Measurements from ENCODE around the gene RASGRF1.

DNA sequence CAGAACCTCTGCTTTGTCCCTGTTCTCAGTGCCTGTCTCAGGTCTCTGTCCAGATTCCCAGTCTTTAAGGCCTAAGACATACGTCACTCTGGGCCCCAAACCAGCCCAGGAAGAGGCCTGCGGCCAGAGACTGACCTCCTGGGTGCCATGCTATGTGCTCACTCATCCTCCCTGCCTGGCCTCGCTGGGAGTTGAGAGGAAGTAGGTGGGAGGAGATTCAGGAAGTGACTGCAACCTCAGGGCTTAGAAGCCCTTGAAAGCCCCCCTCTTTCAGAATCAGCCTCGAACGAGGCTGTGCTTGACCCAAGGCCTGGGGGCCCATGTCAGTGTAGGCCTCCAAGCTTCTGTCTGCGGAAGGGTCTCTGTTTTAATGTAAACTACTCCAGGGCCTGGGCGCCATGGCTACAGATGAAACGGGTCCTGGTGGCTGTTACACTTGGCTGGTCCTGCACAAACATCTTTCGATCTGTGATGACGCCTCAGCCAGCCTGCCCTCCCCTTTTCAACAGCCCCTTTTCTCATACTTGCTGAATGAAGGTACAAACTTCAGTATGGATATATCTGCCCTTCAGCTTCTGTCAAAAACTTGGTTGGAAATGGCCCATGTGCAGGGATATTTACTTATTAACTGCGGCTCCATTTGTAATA is 11.7 kb downstream of the RASGRF1 start:
- TF ChIP-seq BHLHE40 (IDR thresholded peaks at IDR 0.05; ENCODE audit: borderline replicate concordance) (no peak), FOXM1 (IDR thresholded peaks at IDR 0.05; ENCODE audit: borderline replicate concordance) (no peak), LEF1 (IDR thresholded peaks at IDR 0.05; ENCODE audit: borderline replicate concordance) (no peak), SUZ12 (IDR thresholded peaks at IDR 0.05) (no peak), FOXK2 (IDR thresholded peaks at IDR 0.05) (no peak), SP1 (IDR thresholded peaks at IDR 0.05) (no peak), ELF4 (IDR thresholded peaks at IDR 0.05) (no peak), ZNF384 (IDR thresholded peaks at IDR 0.05) (no peak), L3MBTL2 (conservative IDR thresholded peaks at IDR 0.05) (no peak), FOXA1 (IDR thresholded peaks at IDR 0.05) (no peak), HDGF (IDR thresholded peaks at IDR 0.05; ENCODE audit: borderline replicate concordance) (no peak), TARDBP (IDR thresholded peaks at IDR 0.05) (no peak)
- TF ChIP-seq, protein P1, sequence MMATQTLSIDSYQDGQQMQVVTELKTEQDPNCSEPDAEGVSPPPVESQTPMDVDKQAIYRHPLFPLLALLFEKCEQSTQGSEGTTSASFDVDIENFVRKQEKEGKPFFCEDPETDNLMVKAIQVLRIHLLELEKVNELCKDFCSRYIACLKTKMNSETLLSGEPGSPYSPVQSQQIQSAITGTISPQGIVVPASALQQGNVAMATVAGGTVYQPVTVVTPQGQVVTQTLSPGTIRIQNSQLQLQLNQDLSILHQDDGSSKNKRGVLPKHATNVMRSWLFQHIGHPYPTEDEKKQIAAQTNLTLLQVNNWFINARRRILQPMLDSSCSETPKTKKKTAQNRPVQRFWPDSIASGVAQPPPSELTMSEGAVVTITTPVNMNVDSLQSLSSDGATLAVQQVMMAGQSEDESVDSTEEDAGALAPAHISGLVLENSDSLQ (IDR thresholded peaks at IDR 0.05): no peak
